Naive thymus-derived CD4-positive, alpha-beta T cell (primary cell): Measurements from ENCODE around the gene PRLR. TPM values are rescaled to one million over a fixed set of nuclear protein-coding genes. Genes with fewer than 3 reads are reported as not detected.

Source experiments
- polyA plus RNA-seq, 2 donors: library from polyadenylated mRNA; unstranded; fragments of 300-500 nt; fragmentation: Illumina TruSeq; gene quantifications; one replicate each; pipeline ENCODE4 v1.2.3, GENCODE V29; 2021
- total RNA-seq, 6 experiments: library from RNA in 5 of 6; stranded (reverse) in 5 of 6; gene quantifications; 1 replicate in 5 of 6; 2 replicates in 1 of 6; pipeline ENCODE4 v1.2.3 and lab custom pipeline; 2021 to 2026

The PRLR gene
- total and polyA plus RNA-seq, 7 experiments from 2014 or later = 0.03 to 1.4 TPM; not detected in 5

Other genes starting within 250 kb of the PRLR start
- gene AGXT2, start 182.5 kb downstream of the PRLR start, total RNA-seq = not detected
- gene AGXT2, start 182.5 kb downstream of the PRLR start, polyA plus RNA-seq = not detected